ENCODE data around the gene MYO1D. TPM values are rescaled to one million over a fixed set of nuclear protein-coding genes. Genes with fewer than 3 reads are reported as not detected.

Gene MYO1D
- total RNA-seq, 1 experiment from 2014 or later = 29.9 TPM

GRCh38 chr17:32553168-32553567 lies 323.8 kb downstream of the MYO1D start:
- Mint-ChIP-seq H3K27me3 (ENCODE audit: low read depth) (no peaks in the 10 kb centered on the region), H3K4me1 (peaks cover 21% of the 10 kb centered on the region), H3K9me3 (no peaks in the 10 kb centered on the region), H3K36me3 (no peaks in the 10 kb centered on the region), H3K4me3 (no peak overlapping the region), H3K27ac (no peak overlapping the region)
- ChIA-PET CTCF (no interaction called here), POLR2A (no interaction called here)
- DNase-seq (ENCODE audit: low spot score) = no peak
- no peak for ATAC-seq
- no peak for TF ChIP-seq SMAD3 (CRISPR knock-in tag; IDR thresholded peaks at IDR 0.05; ENCODE audit: borderline replicate concordance)
- no peak for TF ChIP-seq HMGA2 (CRISPR knock-in tag; IDR thresholded peaks at IDR 0.05)
- TF ChIP-seq, protein P1, sequence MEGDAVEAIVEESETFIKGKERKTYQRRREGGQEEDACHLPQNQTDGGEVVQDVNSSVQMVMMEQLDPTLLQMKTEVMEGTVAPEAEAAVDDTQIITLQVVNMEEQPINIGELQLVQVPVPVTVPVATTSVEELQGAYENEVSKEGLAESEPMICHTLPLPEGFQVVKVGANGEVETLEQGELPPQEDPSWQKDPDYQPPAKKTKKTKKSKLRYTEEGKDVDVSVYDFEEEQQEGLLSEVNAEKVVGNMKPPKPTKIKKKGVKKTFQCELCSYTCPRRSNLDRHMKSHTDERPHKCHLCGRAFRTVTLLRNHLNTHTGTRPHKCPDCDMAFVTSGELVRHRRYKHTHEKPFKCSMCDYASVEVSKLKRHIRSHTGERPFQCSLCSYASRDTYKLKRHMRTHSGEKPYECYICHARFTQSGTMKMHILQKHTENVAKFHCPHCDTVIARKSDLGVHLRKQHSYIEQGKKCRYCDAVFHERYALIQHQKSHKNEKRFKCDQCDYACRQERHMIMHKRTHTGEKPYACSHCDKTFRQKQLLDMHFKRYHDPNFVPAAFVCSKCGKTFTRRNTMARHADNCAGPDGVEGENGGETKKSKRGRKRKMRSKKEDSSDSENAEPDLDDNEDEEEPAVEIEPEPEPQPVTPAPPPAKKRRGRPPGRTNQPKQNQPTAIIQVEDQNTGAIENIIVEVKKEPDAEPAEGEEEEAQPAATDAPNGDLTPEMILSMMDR (IDR thresholded peaks at IDR 0.05) = no peak
- no peak for TF ChIP-seq EMX1 (CRISPR knock-in tag; IDR thresholded peaks at IDR 0.05)
- TF ChIP-seq, protein P2, sequence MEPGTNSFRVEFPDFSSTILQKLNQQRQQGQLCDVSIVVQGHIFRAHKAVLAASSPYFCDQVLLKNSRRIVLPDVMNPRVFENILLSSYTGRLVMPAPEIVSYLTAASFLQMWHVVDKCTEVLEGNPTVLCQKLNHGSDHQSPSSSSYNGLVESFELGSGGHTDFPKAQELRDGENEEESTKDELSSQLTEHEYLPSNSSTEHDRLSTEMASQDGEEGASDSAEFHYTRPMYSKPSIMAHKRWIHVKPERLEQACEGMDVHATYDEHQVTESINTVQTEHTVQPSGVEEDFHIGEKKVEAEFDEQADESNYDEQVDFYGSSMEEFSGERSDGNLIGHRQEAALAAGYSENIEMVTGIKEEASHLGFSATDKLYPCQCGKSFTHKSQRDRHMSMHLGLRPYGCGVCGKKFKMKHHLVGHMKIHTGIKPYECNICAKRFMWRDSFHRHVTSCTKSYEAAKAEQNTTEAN (CRISPR knock-in tag; IDR thresholded peaks at IDR 0.05) = no peak
- TF ChIP-seq GRHL2 (CRISPR knock-in tag; IDR thresholded peaks at IDR 0.05; ENCODE audit: insufficient replicate concordance, severe bottlenecking) = no peak
- TF ChIP-seq ZNF425 (CRISPR knock-in tag; conservative IDR thresholded peaks at IDR 0.05) = no peak
- TF ChIP-seq STAT6 (CRISPR knock-in tag; conservative IDR thresholded peaks at IDR 0.05; ENCODE audit: low read depth) = no peak
- no peak for TF ChIP-seq OVOL2 (CRISPR knock-in tag; IDR thresholded peaks at IDR 0.05; ENCODE audit: borderline replicate concordance)

GRCh38 chr17:32552280-32552679 lies 324.6 kb downstream of the MYO1D start:
- no peaks in the 10 kb centered on the region for H3K9me3 Mint-ChIP-seq
- ChIA-PET CTCF (no interaction called here), POLR2A (interaction anchor here (0.6 kb wide), 1 partner anchor 42 kb away, joined by 5 read pairs; no protein-coding TSS in a partner anchor)
- ATAC-seq = no peak
- no peak for DNase-seq (ENCODE audit: low spot score)
- no peak overlapping the region for H3K4me3 Mint-ChIP-seq
- no peaks in the 10 kb centered on the region for H3K36me3 Mint-ChIP-seq
- H3K27me3 Mint-ChIP-seq (ENCODE audit: low read depth) = no peaks in the 10 kb centered on the region
- peaks cover 24% of the 10 kb centered on the region for H3K4me1 Mint-ChIP-seq
- no peak overlapping the region for H3K27ac Mint-ChIP-seq
- no peak for TF ChIP-seq NFE2L1 (CRISPR knock-in tag; IDR thresholded peaks at IDR 0.05)
- TF ChIP-seq, protein P3, sequence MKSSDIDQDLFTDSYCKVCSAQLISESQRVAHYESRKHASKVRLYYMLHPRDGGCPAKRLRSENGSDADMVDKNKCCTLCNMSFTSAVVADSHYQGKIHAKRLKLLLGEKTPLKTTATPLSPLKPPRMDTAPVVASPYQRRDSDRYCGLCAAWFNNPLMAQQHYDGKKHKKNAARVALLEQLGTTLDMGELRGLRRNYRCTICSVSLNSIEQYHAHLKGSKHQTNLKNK (CRISPR knock-in tag; IDR thresholded peaks at IDR 0.05) = no peak
- no peak for TF ChIP-seq TEAD1 (CRISPR knock-in tag; IDR thresholded peaks at IDR 0.05)
- TF ChIP-seq KAT7 (CRISPR knock-in tag; IDR thresholded peaks at IDR 0.05; ENCODE audit: borderline replicate concordance) = no peak
- no peak for TF ChIP-seq PRRX2 (CRISPR knock-in tag; IDR thresholded peaks at IDR 0.05)
- no peak for TF ChIP-seq AR (CRISPR knock-in tag; IDR thresholded peaks at IDR 0.05)
- TF ChIP-seq MXD4 (CRISPR knock-in tag; IDR thresholded peaks at IDR 0.05; ENCODE audit: borderline replicate concordance) = no peak
- no peak for TF ChIP-seq GABPB1 (CRISPR knock-in tag; IDR thresholded peaks at IDR 0.05)
- TF ChIP-seq ZNF425 (CRISPR knock-in tag; conservative IDR thresholded peaks at IDR 0.05) = no peak
- TF ChIP-seq SP1 (CRISPR knock-in tag; conservative IDR thresholded peaks at IDR 0.05) = no peak
- TF ChIP-seq GTF2I (CRISPR knock-in tag; conservative IDR thresholded peaks at IDR 0.05) = no peak
- no peak for TF ChIP-seq E2F5 (CRISPR knock-in tag; IDR thresholded peaks at IDR 0.05)
- TF ChIP-seq GRHL2 (CRISPR knock-in tag; IDR thresholded peaks at IDR 0.05; ENCODE audit: insufficient replicate concordance, severe bottlenecking) = no peak
